Lung microvascular endothelial cell (primary cell): ENCODE results near the gene MAPK1IP1L. TPM values are rescaled to one million over a fixed set of nuclear protein-coding genes. Genes with fewer than 3 reads are reported as not detected.
"Not testable (repeated sequence)": the region's sequence is repeated elsewhere in the genome, so short reads cannot be mapped to it uniquely, and the experiment has no call there.

ENCODE experiments used
- DNase-seq, 2 donors: peaks; one replicate each; pipeline versions ENCODE4 v3.0.0 to v3.0.0-alpha.2; 2010; ENCODE audit warnings: low read depth in 2 of 2
- total RNA-seq: library from RNA; depleted of rRNA; stranded (reverse); fragments of >200 nt; gene quantifications from 2 replicates; pipeline ENCODE4 v1.2.1, GENCODE V29; 2014

MAPK1IP1L gene
- total RNA-seq, 1 donor from 2014 or later, result 13.9 TPM

GRCh38 chr14:55054098-55054497 lies 2.7 kb downstream of the MAPK1IP1L start:
- no peak for DNase-seq

GRCh38 chr14:55057919-55058318 lies 6.5 kb downstream of the MAPK1IP1L start:
- no peak for DNase-seq

- DNase-seq, result no peak
These were observed 7.9 kb downstream of the MAPK1IP1L start for GRCh38 chr14:55059333-55059732.

- no peak for DNase-seq
These were observed 11.3 kb downstream of the MAPK1IP1L start for GRCh38 chr14:55062517-55063351.

- not testable (repeated sequence) for DNase-seq
These were observed 13.4 kb downstream of the MAPK1IP1L start for GRCh38 chr14:55064896-55065295.

GRCh38 chr14:55065411-55065810 lies 14.0 kb downstream of the MAPK1IP1L start:
- DNase-seq, result no peak

- no peak for DNase-seq
These were observed 14.8 kb downstream of the MAPK1IP1L start for GRCh38 chr14:55066223-55066622.

GRCh38 chr14:55070981-55071411 lies 19.5 kb downstream of the MAPK1IP1L start:
- peak in 1 of 2 donors; percentile 26 for DNase-seq

- DNase-seq, result peak; percentile 74 to 86
These were observed 20.6 kb downstream of the MAPK1IP1L start for GRCh38 chr14:55071870-55072640.

GRCh38 chr14:55073856-55074255 lies 22.4 kb downstream of the MAPK1IP1L start:
- peak in 1 of 2 donors; percentile 14 for DNase-seq

- DNase-seq, result peak in 1 of 2 donors; percentile 36
These were observed 23.2 kb downstream of the MAPK1IP1L start for GRCh38 chr14:55074662-55075061.

- DNase-seq, result no peak
These were observed 24.3 kb downstream of the MAPK1IP1L start for GRCh38 chr14:55075628-55076175.

GRCh38 chr14:55077170-55078151 lies 26.0 kb downstream of the MAPK1IP1L start:
- DNase-seq, result no peak

GRCh38 chr14:55079961-55080360 lies 28.5 kb downstream of the MAPK1IP1L start:
- not testable (repeated sequence) for DNase-seq

GRCh38 chr14:55084401-55085059 lies 33.1 kb downstream of the MAPK1IP1L start:
- no peak for DNase-seq

- DNase-seq, result no peak
These were observed 33.7 kb downstream of the MAPK1IP1L start for GRCh38 chr14:55085060-55085660.

- DNase-seq, result no peak
These were observed 35.5 kb downstream of the MAPK1IP1L start for GRCh38 chr14:55086938-55087337.

- no peak for DNase-seq
These were observed 36.9 kb downstream of the MAPK1IP1L start for GRCh38 chr14:55088356-55088755.

GRCh38 chr14:55092341-55092740 lies 40.9 kb downstream of the MAPK1IP1L start:
- no peak for DNase-seq
